NCI-H1694 (cell line): ENCODE measurements around the gene NDUFAF3.
A peak's percentile ranks its signal among the peaks of the same experiment; 100 is the strongest.

Experiments
- DNase-seq: peaks from one replicate; lab custom pipeline; 2025; lab: John Stamatoyannopoulos, UW

The NDUFAF3 gene

DNA sequence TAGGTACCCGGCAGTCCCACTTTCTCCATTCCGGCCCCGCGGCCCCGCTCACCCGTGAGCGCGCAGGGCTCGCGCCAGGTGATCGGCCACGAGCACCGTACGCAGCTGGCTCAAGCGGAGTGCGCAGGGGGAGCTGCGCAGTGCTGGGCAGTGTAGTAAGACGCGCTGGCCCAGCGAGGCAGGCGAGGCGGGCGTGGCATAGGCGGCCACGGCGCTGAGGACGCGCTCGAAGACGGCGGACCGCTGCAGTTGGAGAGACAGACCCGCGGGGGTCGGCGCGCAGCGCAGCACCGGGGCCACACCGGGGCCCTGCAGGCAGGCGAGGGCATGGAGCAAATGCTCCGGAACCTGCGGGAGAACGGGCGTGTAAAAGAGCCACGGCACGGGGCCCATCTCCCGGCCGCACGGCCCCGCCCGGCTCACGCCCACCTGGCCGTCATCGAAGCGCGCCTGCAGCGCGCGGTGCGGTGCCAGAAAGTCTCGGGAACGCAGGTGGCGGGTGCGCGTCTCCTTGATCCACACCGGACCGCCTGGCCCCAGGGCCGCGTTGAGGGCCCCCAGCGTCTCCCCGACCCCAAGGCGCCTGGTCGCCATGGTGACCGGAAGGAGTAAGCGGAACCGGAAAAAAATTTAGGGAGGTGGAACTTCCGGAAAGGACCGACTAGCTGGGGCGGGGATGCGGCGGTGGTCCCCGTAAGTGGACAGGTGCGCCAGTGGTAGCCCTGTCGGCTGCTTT, 3.8 kb upstream of the NDUFAF3 start, which contains the start of gene DALRD3:
TSS of gene DALRD3 (minus strand) at position 610 of the 736 bp plus-strand sequence. CDS start at position 594, 16 bp downstream.
- DNase-seq: no peak

DNA sequence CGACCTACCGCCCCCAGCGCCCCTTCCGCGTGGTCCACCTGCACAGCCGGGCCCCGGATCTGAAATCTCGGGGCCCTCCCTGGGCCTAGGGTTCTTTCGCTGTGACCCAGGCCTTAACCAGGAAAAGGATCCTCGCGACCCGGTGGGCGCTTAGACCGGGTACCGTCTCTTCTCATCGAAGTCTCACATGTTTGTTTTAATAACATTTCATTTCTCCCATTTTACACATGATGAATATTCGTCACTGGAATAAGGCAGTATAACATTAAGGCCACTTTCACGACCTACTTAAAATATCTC, 3.3 kb upstream of the NDUFAF3 start:
- DNase-seq: no peak

DNA sequence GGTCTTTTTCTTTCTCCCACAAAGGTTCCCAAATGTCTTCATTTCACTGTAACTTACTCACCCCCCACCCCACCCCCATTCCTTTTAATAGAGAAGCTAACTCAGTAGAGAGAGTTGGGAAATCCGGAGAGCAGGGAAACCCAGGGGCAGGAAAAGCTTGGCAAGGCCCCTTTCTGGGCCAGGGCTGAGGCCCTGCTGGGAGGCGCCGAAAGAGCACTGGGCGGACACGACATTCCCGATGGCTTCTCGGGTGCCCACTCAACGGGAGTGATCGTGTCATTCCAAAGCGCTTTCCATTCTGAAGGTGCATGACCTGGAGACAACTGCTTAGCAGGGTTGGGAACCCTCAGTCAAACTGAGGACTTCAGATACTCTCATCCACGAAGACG, 2.0 kb upstream of the NDUFAF3 start:
- DNase-seq: no peak

DNA sequence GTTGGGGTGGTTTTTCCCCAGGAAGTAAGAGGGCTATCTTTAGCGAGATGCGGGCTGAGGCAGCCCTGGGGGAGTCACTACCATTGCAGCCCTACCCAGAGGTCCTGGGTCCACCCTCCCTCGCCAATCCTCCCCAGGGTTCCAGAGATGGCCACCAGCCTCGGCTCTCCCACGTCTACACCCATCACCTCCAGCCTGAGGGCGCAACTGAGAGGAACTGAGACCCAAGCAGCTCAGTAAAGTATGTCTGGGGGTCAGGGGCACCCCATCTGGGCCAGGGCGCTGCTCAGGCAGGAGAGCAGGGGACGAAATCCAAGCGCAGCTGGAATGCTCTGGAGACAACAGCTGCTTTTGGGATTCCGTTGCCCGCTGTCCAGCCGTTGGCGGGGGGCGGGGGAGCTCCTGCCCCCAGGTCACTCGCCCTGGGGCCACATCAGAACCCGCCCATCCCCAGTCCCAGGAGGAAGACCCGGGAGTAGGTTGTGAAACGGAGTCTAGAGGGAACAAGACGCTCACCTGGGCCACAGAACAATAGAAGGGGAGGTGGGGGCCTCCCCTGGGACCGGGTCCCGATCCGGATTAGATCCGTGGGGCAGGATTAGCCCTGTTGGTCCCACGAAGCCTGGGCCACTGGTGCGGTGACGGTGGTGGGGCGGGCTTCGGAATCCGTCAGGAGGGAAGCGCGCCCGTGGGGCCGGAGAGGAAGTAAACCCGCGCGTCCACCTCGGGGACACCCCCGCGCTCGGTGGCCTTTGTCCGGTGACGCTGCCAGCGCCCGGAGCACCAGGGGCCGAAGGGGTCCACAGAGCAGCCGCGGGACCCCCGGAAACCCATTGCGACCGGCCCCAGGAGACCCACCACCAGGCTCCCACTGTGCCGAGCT, 1.4 kb upstream of the NDUFAF3 start:
- no peak for DNase-seq

DNA sequence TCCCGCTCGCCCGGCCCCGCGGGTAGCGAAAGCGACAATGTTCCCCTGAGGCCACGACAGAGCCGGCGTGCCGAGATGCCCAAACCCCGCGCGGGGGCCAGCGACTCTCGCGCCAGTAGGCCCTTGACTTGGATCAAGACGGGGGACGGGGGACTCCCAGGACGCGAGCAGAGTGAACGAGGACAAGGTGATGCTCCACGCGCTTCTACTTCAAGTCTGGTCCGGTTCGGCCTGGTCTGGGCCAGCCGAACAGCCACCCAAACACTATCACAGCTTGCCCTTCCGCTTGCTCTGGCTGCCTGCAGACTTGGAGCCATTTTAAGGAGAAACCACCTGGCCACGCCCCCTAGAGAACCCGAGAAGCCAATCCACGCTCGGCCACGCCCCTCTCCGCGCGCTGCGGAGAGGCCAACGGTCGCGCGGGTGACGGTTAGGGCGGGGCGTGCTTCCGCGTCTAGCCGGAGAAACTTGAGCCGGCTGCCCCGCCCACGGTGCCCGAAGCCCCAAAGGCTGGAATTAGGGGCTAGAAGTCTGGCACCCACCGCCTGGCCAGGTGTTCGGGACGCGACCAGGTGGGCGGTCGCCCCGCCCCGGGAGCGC, 608 bp upstream of the NDUFAF3 start:
- DNase-seq: peak; percentile 64

DNA sequence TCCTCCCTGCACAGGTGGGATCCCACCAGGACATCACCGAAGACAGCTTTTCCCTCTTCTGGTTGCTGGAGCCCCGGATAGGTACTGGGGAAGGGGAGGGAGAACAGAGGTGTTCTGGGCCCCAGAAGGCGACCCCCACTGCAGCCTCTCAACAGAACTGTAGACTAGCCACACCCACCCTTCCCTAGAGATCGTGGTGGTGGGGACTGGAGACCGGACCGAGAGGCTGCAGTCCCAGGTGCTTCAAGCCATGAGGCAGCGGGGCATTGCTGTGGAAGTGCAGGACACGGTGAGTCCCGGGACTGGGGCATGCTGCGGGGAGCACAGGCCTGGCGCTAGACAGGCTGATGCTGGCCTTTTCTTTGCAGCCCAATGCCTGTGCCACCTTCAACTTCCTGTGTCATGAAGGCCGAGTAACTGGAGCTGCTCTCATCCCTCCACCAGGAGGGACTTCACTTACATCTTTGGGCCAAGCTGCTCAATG, 809 bp downstream of the NDUFAF3 start:
- no peak for DNase-seq

DNA sequence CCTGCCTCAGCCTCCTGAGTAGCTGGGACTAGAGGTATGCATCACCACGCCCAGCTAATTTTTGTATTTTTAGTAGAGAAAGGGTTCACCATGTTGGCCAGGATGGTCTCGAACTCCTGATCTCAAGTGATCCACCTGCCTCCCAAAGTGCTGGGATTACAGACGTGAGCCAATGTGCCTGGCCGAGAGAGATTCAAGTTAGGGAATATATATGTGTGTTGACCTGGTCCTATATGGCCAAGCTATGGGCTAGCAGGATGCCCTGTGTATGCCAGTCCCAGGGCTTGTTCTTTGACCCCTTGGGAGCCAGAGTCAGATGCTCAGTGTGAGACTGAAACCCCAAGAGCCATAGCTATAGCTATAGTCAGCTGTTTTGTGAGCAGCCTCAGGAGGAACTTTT, 1.9 kb downstream of the NDUFAF3 start:
- DNase-seq: no peak

DNA sequence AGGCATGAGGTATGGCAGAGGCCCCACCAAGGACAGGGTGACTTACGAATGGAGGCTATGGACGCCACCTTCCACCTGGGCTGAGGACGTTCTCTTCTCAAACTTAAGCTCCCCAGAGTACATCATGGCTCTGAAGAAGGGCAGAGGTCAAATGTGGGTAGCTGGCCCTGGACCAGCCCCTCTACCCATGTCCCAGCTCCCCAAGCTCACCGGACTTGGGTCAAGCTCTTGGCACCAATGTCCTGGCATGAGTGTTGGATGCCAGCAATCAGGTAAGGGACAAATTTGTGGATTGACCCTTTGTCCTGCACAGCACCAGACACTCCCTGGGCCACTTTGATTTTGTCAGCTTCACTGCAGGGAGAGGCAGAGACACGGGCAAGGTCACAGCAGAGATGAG, 2.5 kb downstream of the NDUFAF3 start:
- no peak for DNase-seq

DNA sequence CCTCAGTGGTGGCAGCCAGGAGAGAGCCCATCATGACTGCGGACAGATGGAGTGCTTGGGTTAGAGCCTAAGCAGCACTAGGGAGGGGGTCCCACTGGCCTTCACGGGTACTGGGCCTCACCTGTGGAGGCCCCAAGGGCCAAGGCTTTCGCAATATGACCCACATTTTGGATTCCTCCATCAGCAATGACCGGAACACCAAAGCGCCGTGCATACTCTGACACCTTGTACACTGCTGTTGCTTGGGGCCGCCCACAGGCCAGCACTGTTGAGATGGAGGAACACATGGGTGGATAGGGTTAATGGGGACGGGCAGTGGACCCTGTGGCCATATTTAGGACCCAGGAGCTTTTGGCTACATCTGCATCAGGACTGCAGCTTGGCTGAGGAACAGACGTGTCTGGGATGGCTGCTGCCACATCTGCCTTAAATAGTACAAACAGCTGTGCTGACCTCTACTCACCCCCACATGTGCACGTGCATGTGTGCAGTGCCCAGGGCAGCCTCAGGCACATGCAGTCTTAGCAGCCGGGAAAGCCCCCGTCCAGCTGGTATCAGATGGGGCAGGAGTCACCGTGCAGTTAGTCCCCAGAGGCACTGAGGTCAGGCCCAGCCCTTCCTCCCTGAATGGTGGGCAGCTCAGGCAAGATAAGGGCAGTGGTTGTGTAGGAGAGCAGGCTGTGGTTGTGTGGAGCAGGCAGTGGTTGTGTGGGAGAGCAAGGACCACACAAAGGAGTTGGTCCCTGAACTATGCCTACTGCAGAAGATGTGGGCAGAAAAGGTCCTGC, 3.3 kb downstream of the NDUFAF3 start:
- no peak for DNase-seq

DNA sequence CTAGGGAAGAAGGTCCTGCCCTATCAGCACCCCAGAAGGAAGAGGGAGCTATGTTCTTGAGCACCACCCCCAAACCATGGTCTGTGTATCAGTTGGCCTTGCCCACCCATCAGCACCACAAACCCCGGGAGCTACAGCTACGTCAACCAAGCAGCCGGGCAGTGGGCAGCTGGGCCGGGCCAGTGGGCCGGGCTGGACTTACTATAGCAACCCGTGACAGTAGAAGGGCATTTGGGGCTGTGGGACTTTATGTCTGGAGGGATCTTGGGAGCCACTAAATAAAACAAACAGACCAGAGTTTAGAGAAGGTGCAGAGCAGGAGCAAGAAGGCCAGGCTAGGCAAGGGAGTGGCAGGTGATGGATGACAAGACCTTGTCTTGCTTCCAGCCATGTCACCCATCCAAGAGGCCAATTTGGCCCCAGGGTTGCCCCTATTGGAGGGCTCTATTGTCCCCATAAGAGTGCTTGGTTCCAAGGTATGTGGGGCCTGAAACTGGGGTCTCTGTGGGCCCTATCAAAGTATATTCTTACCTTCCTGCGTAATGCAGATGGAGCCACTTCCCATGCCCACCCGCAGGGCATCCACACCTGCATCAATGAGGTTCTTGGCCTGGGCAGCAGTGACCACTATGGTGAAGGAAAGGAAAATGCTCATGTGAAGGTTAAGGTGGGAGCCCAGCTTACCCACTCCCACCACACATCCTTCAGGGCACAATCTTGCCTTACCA, 4.0 kb downstream of the NDUFAF3 start:
- DNase-seq: no peak

DNA sequence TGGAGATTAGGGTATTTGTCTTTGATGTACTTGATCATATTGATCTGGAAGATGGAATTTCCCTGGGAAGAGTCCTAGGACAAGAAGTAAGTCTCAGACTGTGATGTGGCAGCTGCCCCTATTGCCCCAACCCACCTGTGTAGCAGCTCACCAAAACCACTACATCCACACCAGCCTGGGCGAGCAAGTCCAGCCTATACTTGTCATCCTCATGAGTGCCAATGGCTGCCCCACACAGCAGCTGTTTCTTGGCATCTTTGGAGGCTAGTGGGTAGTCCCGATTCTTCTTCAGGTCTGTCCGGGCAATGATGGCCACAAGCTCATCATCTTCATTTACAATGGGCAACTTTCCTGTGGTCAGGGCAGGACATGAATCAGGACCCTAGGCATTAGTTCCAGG, 4.6 kb downstream of the NDUFAF3 start:
- DNase-seq: no peak

DNA sequence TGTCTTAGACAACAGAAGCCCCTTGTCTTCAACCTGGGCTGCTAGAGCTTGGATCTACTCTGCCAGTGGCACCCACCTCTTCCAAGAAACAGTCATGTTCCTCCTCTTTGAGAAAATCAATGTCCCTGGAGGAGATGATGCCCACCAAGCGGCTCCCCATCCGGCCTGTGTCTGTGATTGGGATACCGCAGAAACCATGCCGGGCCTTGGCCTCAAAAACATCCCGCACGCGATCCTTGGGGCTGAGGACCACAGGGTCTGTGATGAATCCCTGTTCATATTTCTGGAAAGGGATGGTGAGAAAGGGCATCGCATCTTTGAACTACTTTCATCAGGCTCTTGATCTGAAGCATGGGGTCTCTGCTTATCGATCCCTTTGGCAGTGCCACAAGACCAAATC, 5.7 kb downstream of the NDUFAF3 start:
- DNase-seq: no peak

DNA sequence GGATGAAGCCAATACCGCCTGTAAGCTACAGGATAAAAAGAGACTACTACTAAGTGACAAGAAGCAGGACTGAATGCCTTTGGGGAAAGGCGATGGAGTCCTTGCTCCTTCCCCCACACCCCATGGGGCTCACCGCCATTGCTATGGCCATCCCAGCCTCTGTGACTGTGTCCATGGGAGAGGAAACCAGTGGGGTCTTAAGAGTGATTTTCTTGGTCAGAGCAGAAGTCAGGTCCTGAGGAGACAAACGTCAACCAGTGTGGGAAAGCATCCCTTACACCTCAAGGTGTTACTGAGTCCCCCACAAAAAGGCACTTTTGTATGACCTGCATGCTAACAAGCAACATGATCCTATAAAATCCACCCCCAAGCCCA, 6.4 kb downstream of the NDUFAF3 start:
- DNase-seq: no peak

DNA sequence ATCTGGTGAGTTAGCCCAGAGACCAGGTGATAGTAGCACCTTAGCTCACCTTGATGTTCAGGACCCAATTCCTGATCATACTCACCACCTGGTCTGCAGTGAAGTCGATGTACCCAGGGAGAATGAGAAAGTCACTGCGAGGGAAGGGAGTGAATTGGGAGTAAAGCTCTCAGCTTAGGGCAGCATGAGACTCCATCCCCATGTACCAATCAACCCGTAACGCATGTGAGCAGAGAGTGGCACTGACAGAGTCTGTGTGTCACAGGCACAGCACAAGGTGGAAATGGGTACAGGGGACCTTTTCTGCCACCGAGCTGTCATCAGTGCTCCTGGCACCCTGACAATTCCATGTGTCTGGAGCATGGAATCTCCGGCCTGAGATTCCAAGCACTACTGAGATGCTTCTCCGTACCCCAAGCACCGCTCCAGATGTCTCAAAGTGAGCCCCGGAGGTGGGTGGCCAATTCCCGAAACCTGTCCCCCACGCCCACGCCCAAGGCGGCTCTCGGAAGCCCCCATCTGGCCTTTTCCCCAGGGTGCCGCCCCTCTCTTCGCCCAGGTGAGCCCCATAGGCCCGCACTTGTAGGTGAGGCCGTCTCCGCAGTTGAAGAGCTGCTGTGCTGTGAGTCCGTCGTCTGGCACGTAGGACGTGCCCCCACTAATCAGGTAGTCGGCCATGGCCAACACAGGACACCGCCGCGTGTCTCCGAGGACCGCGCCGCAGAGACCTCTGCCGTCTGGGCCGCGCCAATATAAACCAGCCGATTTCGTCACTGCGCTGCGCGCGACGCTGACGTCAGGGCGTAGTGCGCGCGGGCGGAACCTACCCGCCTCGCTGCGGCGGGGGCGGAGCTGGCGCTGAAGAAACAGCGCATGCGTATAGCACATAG, 7.0 kb downstream of the NDUFAF3 start, which contains the start of gene IMPDH2:
TSS of gene IMPDH2 (minus strand) at position 726 of the 890 bp plus-strand sequence. CDS start at position 678, 48 bp downstream.
- peak; percentile 64 for DNase-seq

DNA sequence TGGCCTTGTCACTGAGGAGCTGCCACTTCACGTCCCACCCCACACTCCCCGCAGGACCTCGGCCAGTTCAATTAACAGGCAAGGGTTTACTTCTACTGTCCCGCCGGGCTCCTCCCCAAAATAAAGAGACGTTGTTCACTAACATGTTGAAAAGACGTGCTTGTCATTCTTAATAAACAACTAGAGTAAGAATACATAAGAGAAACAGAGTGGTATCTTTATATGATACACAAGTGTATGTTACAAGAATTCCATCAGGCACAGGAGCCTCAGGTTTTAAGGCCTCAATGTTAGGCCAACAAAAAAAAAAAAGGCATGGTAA, 7.6 kb downstream of the NDUFAF3 start:
- DNase-seq: no peak

DNA sequence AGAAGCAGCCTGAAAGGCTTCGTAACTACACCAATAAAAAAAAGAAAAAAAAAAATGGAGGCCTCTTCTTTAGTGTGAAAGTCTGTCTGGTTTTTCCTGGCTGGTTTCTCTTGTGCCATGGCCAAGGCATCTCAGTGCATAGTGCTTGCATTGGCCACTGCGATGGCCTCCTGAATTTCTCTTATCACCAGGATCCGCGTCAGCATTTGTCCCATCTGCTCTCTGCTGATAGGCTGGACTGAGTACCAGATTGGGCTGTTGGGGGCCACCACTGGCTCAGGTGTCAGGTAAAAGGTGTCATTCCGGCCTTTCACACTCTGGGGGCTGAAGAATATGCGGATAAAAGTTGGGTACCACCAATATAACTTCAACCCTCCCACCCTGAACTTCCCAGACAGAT, 8.4 kb downstream of the NDUFAF3 start:
- no peak for DNase-seq

DNA sequence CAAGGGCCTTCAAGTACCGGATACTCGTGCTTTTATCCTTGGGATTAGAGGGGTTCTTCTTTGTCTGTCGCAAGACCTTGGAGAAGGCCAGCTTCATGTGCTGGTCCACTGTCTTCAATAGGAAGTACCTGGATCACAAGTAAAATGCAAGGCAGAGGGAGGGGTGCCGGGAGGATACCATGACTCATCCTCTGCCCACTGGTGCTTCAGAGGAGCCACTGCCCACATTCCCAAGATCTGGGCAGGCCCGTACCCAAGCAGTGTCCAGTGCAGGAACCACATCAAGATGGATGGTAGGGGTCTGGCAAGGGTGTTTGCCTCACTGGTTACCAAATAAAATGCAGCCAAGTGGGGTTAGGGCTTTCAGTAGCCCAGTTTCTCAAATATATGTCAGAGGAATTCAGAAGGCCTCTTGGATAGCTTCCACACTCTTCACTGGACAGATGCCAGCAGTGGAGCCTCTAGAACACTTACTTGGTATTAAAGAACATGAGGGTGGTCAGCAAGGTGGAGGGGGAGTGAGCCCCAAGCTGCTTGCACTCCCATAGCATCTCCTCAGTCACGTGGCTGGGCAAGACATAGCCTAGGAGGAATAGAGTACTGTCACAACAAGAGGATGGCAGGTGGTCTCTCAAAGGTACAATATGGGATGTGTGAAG, 10.9 kb downstream of the NDUFAF3 start:
- no peak for DNase-seq

DNA sequence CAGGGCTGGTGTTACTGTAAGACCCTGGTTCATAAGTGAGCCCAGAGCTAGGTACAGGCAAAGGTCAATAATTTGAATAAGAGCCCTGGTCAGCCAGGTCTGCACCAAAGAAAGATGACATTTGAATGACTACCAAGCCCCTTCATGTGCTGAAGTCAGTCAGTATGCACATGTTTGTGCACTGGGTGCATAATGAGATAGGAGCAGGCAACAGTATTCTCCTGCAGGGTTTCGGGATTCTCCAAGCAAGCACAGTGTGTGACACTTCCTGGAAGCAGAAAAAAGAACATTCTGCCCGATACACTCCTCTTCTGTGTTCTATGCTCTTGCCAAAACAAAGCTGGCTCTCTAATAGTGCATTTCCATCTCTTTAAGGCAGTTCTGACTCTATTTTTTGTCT, 12.7 kb downstream of the NDUFAF3 start:
- DNase-seq: no peak

DNA sequence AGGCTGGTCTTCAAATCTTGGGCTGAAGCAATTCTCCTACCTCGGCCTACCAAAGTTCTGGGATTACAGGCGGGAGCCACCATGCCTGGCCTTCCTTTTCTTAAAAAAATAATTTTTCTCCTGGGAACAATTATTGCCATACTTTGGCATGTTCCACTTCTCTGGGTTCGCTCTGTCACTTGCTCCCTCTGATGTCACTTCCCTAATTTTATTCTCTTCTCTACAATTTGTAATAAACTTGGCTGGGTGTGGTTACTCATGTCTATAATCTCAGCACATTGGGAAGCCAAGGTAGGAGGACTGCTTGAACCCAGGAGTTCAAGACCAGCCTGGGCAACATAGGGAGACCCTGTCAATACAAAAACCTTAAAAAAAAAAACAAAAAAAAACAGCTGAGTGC, 13.4 kb downstream of the NDUFAF3 start:
- DNase-seq: no peak

DNA sequence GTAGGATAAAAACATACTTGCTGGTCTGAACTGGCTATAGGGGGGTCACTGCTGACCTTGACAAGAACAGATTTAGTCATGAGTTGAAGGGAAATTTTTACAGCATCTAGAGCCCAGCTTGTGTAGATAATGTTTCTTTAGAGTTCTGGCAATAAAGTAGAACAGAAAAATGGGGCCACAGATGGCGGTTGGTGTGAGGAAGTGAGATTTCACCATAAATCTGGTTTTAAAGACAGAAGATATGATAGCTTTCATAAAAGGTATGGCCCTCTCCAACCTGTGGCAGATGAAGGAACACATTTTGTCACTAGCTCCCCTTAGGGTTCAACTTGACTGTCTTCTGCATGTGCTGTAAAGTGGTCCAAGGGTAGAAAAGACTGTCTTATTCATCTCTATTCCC, 31.6 kb downstream of the NDUFAF3 start:
- DNase-seq: no peak
